Measurements from ENCODE around the gene CCDC85C. TPM values are rescaled to one million over a fixed set of nuclear protein-coding genes. Genes with fewer than 3 reads are reported as not detected.

CCDC85C gene
- polyA plus RNA-seq, 1 experiment: 11.8 TPM

- POLR2A ChIA-PET: no interaction called here
- CTCF ChIA-PET: interaction anchor here (1.2 kb wide), 1 partner anchor 14 kb away, joined by 3 read pairs; no protein-coding TSS in a partner anchor
Observed at GRCh38 chr14:99560922-99561683, 42.9 kb downstream of the CCDC85C start.

GRCh38 chr14:99560403-99560802, 43.6 kb downstream of the CCDC85C start:
- no peaks in the 10 kb centered on the region for H3K27me3 ChIP-seq (ENCODE audit: control insufficient read depth, insufficient read depth, low read length)
- ChIA-PET CTCF (no interaction called here), POLR2A (no interaction called here)
- no peak overlapping the region for H3K4me3 ChIP-seq (ENCODE audit: low read depth, low read length)
- H3K36me3 ChIP-seq (ENCODE audit: control insufficient read depth, insufficient read depth, low read length): no peaks in the 10 kb centered on the region
- DNase-seq (ENCODE audit: low read depth): no peak
- no peak for TF ChIP-seq CTCF (IDR thresholded peaks at IDR 0.05; ENCODE audit: insufficient read depth, low read depth, low read length)

More at GRCh38 chr14:99560922-99561683, 42.9 kb downstream of the CCDC85C start:
- Histone ChIP-seq H3K4me3 (ENCODE audit: low read depth, low read length) (no peak overlapping the region), H3K27me3 (ENCODE audit: control insufficient read depth, insufficient read depth, low read length) (no peaks in the 10 kb centered on the region), H3K36me3 (ENCODE audit: control insufficient read depth, insufficient read depth, low read length) (no peaks in the 10 kb centered on the region)
- no peak for TF ChIP-seq CTCF (IDR thresholded peaks at IDR 0.05; ENCODE audit: insufficient read depth, low read depth, low read length)
- DNase-seq (ENCODE audit: low read depth): no peak

- DNase-seq (ENCODE audit: low read depth): no peak
- H3K27me3 ChIP-seq (ENCODE audit: control insufficient read depth, insufficient read depth, low read length): no peaks in the 10 kb centered on the region
- POLR2A ChIA-PET: no interaction called here
- CTCF ChIA-PET: interaction anchor here (0.6 to 1.0 kb wide), 2 partner anchors 11 to 23 kb away, joined by 3 to 4 read pairs; no protein-coding TSS in a partner anchor
- no peaks in the 10 kb centered on the region for H3K36me3 ChIP-seq (ENCODE audit: control insufficient read depth, insufficient read depth, low read length)
- TF ChIP-seq CTCF (IDR thresholded peaks at IDR 0.05; ENCODE audit: insufficient read depth, low read depth, low read length): no peak
- no peak overlapping the region for H3K4me3 ChIP-seq (ENCODE audit: low read depth, low read length)
Observed at GRCh38 chr14:99559286-99559990, 44.6 kb downstream of the CCDC85C start.

- no peak for DNase-seq (ENCODE audit: low read depth)
- POLR2A ChIA-PET: no interaction called here
- no peak for TF ChIP-seq CTCF (IDR thresholded peaks at IDR 0.05; ENCODE audit: insufficient read depth, low read depth, low read length)
- CTCF ChIA-PET: interaction anchor here (1.3 kb wide), 1 partner anchor 30 kb away, joined by 3 read pairs; no protein-coding TSS in a partner anchor
- Histone ChIP-seq H3K36me3 (ENCODE audit: control insufficient read depth, insufficient read depth, low read length) (no peaks in the 10 kb centered on the region), H3K4me3 (ENCODE audit: low read depth, low read length) (no peak overlapping the region), H3K27me3 (ENCODE audit: control insufficient read depth, insufficient read depth, low read length) (no peaks in the 10 kb centered on the region)
Observed at GRCh38 chr14:99556134-99556791, 47.7 kb downstream of the CCDC85C start.

Data from BJ (cell line).